ENCODE data around the gene ROR2. TPM values are rescaled to one million over a fixed set of nuclear protein-coding genes. Genes with fewer than 3 reads are reported as not detected.

The ROR2 gene
- total RNA-seq, 1 donor: 13.8 TPM

DNA sequence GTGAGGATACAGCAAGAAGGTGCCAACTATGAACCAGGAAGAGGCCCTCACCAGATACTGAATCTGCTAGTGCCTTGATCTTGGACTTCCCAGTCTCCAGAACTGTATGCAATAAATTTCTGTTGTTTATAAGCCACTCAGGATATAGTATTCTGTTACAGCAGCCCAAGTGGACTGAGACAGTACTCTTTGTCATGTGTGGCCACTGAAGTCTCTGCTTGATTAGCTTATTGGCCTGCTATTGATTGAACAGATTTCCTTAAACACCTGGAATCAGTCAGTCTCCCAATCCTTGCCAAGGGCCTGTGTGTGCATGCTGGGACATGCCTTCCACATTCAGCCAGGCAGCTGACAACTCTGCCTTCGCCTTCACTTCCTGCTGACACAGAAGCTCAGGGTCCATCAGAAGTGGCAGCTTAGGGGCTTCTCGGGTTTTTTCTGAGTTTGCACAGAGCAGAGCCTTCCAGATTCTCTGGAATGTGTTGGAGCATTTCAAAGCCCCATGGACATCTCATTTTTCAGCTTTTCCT lies 13.7 kb upstream of the ROR2 start:
- H3K4me3 ChIP-seq (ENCODE audit: insufficient read depth, low read length): no peak overlapping the region
- TF ChIP-seq, protein P1, sequence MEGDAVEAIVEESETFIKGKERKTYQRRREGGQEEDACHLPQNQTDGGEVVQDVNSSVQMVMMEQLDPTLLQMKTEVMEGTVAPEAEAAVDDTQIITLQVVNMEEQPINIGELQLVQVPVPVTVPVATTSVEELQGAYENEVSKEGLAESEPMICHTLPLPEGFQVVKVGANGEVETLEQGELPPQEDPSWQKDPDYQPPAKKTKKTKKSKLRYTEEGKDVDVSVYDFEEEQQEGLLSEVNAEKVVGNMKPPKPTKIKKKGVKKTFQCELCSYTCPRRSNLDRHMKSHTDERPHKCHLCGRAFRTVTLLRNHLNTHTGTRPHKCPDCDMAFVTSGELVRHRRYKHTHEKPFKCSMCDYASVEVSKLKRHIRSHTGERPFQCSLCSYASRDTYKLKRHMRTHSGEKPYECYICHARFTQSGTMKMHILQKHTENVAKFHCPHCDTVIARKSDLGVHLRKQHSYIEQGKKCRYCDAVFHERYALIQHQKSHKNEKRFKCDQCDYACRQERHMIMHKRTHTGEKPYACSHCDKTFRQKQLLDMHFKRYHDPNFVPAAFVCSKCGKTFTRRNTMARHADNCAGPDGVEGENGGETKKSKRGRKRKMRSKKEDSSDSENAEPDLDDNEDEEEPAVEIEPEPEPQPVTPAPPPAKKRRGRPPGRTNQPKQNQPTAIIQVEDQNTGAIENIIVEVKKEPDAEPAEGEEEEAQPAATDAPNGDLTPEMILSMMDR (IDR thresholded peaks at IDR 0.05; ENCODE audit: extremely low read depth, low read depth, low read length): no peak
- H3K4me2 ChIP-seq (ENCODE audit: insufficient read depth, low read length): no peak overlapping the region
- H3K27me3 ChIP-seq (ENCODE audit: insufficient read depth, low read length): peaks cover 10% of the 10 kb centered on the region
- no peaks in the 10 kb centered on the region for H4K20me1 ChIP-seq (ENCODE audit: insufficient read depth, low read length)
- H3K36me3 ChIP-seq (ENCODE audit: insufficient read depth, low read length): no peaks in the 10 kb centered on the region
- peaks cover 3% of the 10 kb centered on the region for H3K9me3 ChIP-seq (ENCODE audit: low read depth, low read length)
- H2AFZ ChIP-seq (ENCODE audit: low read length): no peak overlapping the region
- no peak for DNase-seq (ENCODE audit: insufficient read length, low spot score, missing footprints)
- no peak overlapping the region for H3K27ac ChIP-seq (ENCODE audit: low read depth, low read length)
- no peaks in the 10 kb centered on the region for H3K4me1 ChIP-seq (ENCODE audit: insufficient read depth, low read length)
- H3K79me2 ChIP-seq (ENCODE audit: insufficient read depth, low read length): no peaks in the 10 kb centered on the region

DNA sequence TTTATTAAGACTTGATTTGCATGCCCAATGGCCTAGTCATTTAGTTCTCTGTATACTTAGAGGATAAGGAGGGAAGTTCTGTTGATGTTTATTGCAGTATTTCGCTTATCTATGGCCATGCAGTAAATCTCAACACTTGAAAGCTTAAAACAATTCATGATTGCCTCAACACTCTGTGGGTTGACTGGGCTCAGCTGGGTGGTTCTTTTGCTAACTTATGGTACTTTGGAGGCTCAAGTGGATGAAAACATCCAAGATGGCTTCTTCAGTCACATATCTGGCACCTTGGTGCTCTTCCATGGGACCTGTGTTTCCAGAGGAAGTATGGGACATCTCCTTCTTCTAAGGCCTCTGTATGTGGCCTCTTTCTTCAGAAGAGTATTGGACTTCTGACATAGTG lies 10.3 kb upstream of the ROR2 start:
- TF ChIP-seq, protein P1 (IDR thresholded peaks at IDR 0.05; ENCODE audit: extremely low read depth, low read depth, low read length): no peak
- Histone ChIP-seq H4K20me1 (ENCODE audit: insufficient read depth, low read length) (no peaks in the 10 kb centered on the region), H3K79me2 (ENCODE audit: insufficient read depth, low read length) (no peaks in the 10 kb centered on the region), H3K4me3 (ENCODE audit: insufficient read depth, low read length) (no peak overlapping the region), H2AFZ (ENCODE audit: low read length) (no peak overlapping the region), H3K4me2 (ENCODE audit: insufficient read depth, low read length) (no peak overlapping the region), H3K36me3 (ENCODE audit: insufficient read depth, low read length) (no peaks in the 10 kb centered on the region), H3K27ac (ENCODE audit: low read depth, low read length) (no peak overlapping the region), H3K27me3 (ENCODE audit: insufficient read depth, low read length) (peaks cover 3% of the 10 kb centered on the region), H3K9me3 (ENCODE audit: low read depth, low read length) (peaks cover 3% of the 10 kb centered on the region), H3K4me1 (ENCODE audit: insufficient read depth, low read length) (peaks cover 2% of the 10 kb centered on the region)
- DNase-seq (ENCODE audit: insufficient read length, low spot score, missing footprints): no peak

DNA sequence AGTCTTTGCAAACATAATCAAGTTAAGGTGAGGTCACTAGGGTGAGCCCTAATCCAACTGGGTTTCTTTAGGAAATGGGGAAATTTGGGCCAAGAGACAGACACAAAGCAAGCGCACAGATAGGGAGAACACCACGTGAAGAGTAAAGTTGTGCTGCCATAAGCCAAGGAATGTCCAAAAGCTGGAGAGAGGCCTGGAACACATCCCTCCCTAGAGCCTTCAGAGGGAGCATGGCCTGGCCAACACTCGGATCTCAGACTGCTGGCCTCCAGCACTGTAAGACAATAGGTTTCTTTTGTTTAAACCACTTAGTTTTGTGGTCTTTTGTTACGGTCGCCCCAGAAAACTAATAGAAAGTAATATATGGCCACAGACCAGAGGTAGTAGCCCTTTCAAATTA lies 8.1 kb upstream of the ROR2 start:
- H3K4me1 ChIP-seq (ENCODE audit: insufficient read depth, low read length): peaks cover 13% of the 10 kb centered on the region
- no peaks in the 10 kb centered on the region for H3K79me2 ChIP-seq (ENCODE audit: insufficient read depth, low read length)
- no peak for DNase-seq (ENCODE audit: insufficient read length, low spot score, missing footprints)
- no peaks in the 10 kb centered on the region for H4K20me1 ChIP-seq (ENCODE audit: insufficient read depth, low read length)
- H3K9me3 ChIP-seq (ENCODE audit: low read depth, low read length): no peaks in the 10 kb centered on the region
- H3K36me3 ChIP-seq (ENCODE audit: insufficient read depth, low read length): no peaks in the 10 kb centered on the region
- no peak overlapping the region for H3K27ac ChIP-seq (ENCODE audit: low read depth, low read length)
- no peak overlapping the region for H3K4me3 ChIP-seq (ENCODE audit: insufficient read depth, low read length)
- no peaks in the 10 kb centered on the region for H3K27me3 ChIP-seq (ENCODE audit: insufficient read depth, low read length)
- TF ChIP-seq, protein P1 (IDR thresholded peaks at IDR 0.05; ENCODE audit: extremely low read depth, low read depth, low read length): no peak
- no peak overlapping the region for H2AFZ ChIP-seq (ENCODE audit: low read length)
- no peak overlapping the region for H3K4me2 ChIP-seq (ENCODE audit: insufficient read depth, low read length)

DNA sequence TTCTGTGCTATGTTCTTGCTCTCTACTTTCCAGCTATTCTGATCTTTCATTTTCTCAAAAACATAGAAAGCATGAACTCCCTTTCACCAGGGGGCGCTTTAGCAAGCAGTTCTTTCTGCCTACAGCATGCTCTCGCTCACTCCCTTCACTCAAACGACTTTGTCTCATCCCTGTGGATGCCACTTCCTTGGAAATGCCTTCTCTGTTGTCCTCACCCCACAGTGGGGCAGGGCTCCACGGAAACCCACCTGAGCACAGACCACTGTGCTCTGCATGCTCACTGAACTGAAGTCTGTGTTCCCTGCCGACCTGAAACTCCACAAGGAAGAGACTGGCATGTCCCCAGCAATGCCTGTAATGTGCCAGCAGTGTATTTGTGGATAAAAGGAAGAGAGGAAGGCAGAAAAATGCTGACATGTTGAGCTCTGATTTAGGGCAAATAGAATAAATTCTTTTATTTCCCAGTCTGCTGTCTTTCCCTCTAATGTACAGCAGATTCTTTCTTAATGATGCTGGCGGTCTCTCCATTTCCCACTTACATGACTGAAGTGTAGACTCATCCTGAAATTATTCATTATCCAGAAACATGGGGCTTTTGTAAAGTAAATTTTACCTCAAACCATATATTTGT lies 4.9 kb upstream of the ROR2 start:
- H3K4me2 ChIP-seq (ENCODE audit: insufficient read depth, low read length): peak overlapping the region; percentile 73
- H3K27ac ChIP-seq (ENCODE audit: low read depth, low read length): peak overlapping the region; percentile 25

More for the DNA sequence above, 4.9 kb upstream of the ROR2 start:
- peaks cover 5% of the 10 kb centered on the region for H3K9me3 ChIP-seq (ENCODE audit: low read depth, low read length)
- peak overlapping the region; percentile 43 for H3K4me3 ChIP-seq (ENCODE audit: insufficient read depth, low read length)
- peak; percentile 92 for DNase-seq (ENCODE audit: insufficient read length, low spot score, missing footprints)
- peaks cover 24% of the 10 kb centered on the region for H3K27me3 ChIP-seq (ENCODE audit: insufficient read depth, low read length)
- peaks cover 13% of the 10 kb centered on the region for H3K4me1 ChIP-seq (ENCODE audit: insufficient read depth, low read length)
- H3K36me3 ChIP-seq (ENCODE audit: insufficient read depth, low read length): no peaks in the 10 kb centered on the region
- no peaks in the 10 kb centered on the region for H3K79me2 ChIP-seq (ENCODE audit: insufficient read depth, low read length)
- H4K20me1 ChIP-seq (ENCODE audit: insufficient read depth, low read length): no peaks in the 10 kb centered on the region
- peak overlapping the region; percentile 75 for H2AFZ ChIP-seq (ENCODE audit: low read length)
- TF ChIP-seq, protein P1 (IDR thresholded peaks at IDR 0.05; ENCODE audit: extremely low read depth, low read depth, low read length): peak; percentile 87

All from osteoblast (primary cell).